Testis (tissue), 2 donors: Measurements from ENCODE around the gene ATP6V1G2.

Experiments used
- POLR2A ChIP-seq: fragments of 450-650 bp; IDR thresholded peaks from one replicate; pipeline ENCODE4 v1.6.1; 2017; ENCODE audit warnings: antibody characterized with exemption, mild to moderate bottlenecking, moderate library complexity
- TF ChIP-seq, protein P1 (sequence below), 3 experiments: fragments of 450-650 bp in 2 of 3; fragments of 200-600 bp in 1 of 3; sonication (generic) in 1 of 3; IDR thresholded peaks; one replicate each; pipeline ENCODE4 v1.5.1; 2016 to 2019; ENCODE audit warnings: antibody characterized with exemption in 3 of 3, mild to moderate bottlenecking in 2 of 3, moderate library complexity in 1 of 3

DNA sequence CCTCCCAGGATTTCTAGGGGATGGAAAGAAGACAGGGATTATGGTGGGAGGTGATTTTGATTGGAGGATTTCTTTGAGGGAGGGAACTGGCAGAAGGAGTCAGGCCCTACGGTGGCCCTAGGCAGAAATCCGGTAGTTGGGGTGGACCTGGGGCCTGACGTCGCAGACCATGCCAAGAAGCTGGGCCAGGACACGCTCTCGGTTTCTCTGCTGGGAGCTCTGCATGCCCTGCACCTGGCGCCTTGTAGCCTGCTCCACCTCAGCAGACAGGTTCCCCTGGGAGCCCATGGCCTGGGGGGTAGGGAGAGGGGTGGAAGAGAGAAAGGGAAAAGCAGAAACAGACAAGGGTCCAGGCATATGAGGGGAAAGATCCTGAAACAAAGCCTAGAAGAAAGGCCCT is 1.1 kb downstream of the ATP6V1G2 start:
- TF ChIP-seq, protein P1, sequence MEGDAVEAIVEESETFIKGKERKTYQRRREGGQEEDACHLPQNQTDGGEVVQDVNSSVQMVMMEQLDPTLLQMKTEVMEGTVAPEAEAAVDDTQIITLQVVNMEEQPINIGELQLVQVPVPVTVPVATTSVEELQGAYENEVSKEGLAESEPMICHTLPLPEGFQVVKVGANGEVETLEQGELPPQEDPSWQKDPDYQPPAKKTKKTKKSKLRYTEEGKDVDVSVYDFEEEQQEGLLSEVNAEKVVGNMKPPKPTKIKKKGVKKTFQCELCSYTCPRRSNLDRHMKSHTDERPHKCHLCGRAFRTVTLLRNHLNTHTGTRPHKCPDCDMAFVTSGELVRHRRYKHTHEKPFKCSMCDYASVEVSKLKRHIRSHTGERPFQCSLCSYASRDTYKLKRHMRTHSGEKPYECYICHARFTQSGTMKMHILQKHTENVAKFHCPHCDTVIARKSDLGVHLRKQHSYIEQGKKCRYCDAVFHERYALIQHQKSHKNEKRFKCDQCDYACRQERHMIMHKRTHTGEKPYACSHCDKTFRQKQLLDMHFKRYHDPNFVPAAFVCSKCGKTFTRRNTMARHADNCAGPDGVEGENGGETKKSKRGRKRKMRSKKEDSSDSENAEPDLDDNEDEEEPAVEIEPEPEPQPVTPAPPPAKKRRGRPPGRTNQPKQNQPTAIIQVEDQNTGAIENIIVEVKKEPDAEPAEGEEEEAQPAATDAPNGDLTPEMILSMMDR (IDR thresholded peaks at IDR 0.05), result no peak
- TF ChIP-seq POLR2A, result no peak
